GM19035 (cell line): Measurements from ENCODE around the gene RGL4.
"Not testable (repeated sequence)": the region's sequence is repeated elsewhere in the genome, so short reads cannot be mapped to it uniquely, and the experiment has no call there.

ENCODE experiments used
- ATAC-seq: cut with Tn5 transposase; IDR thresholded peaks from one replicate; pipeline ENCODE4 v1.9.1; 2021; ENCODE audit not compliant: unreplicated experiment

The RGL4 gene

DNA sequence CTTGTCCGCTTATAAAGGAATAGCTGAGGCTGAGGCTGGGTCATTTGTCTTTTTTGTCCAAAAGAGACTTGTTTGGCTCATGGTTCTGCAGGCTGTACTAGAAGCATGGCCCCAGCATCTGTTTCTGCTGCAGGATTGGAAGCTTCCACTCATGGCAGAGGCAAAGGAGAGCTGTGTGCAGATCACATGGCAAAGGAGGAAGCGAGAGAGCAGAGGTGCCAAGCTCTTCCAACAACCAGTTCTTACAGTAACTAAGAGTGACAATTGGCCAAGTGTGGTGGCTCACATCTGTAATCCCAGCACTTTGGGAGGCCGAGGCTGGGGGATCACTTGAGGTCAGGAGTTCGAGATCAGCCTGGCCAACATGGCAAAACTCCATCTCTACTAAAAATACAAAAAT is 37.3 kb downstream of the RGL4 start:
- not testable (repeated sequence) for ATAC-seq

DNA sequence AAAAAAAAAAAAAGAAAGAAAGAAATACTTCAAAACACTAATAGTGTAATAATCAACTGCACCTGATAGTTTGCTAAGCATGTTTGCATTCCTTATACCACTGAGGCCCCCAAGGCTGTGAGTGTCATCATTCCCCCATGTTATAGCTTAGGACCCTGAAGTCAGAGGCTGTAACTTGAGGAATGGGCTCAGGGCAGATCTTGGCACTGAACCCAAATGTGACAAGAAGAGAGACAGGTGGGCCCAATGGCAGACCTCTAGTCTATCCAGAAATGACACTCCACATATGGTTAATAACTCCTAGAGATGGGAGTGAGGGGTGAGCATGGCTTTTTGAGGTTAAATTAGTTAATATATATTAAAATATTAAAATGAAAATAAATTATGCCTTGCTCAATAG is 46.9 kb downstream of the RGL4 start:
- no peak for ATAC-seq

DNA sequence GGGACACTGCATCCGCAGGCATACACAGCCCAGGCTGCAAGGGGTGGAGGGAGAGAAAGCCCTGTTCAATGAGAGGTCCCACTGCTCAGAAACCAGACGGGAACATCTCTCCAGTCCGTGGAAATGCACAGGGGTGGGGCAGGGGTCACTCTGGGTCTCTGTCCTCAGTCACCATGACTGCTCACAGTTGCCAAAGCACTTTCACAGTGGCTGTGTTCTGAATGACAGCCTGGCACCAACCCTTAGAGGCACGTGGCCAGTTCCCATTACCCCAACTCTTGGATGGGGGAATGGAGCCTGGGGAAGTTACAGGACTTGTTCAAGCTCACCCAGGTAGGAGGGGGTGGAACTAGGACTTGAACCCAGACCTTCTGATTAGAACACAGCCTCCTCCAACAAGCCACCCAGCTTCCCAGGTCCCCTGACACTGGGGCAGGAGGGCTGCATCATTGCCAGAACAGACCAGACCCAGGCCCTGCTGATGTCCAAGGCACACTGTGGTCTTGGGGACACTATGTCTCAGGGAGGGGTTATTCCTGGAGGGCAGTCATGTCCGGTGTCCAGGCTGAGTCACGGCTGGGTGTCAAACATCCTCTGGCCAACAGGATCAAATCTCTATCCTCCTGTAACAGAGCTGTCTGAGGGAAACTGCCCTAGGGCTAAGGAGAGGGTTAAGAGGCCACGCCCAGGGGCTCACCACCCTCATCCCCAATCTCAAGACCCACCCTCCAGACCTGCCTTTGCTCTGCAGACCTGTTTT is 51.9 kb downstream of the RGL4 start:
- ATAC-seq: no peak

DNA sequence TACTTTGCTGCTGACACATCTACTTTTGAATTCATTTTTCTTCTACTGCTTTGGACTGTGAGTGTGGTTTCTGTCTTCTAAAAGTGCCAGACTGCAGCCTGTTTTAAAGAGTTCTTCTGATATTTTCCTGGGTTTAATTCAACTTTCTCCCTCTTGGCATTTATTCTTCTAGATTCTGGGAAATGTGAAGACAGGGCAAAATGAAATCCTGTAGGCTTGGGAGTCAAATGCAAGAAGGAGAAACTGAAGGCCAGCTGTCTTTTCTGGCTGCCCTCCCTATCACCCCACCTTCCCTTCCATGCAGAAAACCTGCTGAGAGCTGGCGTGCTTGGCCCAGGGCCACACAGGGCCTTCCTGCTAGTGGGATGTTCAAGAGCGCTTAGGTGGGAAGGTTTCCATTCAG is 52.5 kb downstream of the RGL4 start:
- ATAC-seq: no peak

DNA sequence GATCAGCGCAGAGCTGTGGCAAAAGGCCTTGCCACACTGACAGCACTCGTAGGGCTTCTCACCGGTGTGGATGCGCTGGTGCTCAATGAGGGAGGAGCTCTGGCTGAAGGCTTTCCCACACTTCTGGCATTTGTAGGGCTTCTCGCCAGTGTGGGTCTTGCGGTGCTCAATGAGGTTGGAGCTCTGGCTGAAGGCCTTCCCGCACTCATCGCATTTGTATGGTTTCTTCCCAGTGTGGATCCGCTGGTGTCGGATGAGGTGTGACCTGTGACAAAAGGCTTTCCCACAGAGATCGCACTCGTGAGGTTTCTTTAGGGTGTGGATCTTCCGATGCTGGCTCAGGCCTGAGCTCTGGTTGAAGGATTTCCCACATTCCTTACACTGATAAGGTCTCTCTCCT is 53.2 kb downstream of the RGL4 start:
- no peak for ATAC-seq

DNA sequence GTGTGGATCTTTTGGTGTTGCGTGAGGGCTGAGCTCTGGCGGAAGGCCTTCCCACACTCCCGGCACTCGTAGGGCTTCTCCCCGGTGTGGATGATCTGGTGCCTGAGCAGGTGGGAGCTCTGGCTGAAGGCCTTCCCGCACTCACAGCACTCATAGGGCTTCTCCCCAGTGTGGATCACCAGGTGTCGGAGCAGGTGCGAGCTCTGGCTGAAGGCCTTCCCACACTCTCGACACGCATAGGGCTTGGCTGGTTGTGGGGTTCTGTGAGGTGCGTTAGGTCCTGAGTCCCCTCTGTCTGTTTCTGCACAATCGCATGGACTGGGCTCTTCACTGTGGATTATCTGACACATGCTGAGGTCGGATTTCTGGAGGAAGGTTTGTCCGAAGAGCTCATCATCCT is 53.7 kb downstream of the RGL4 start:
- no peak for ATAC-seq

DNA sequence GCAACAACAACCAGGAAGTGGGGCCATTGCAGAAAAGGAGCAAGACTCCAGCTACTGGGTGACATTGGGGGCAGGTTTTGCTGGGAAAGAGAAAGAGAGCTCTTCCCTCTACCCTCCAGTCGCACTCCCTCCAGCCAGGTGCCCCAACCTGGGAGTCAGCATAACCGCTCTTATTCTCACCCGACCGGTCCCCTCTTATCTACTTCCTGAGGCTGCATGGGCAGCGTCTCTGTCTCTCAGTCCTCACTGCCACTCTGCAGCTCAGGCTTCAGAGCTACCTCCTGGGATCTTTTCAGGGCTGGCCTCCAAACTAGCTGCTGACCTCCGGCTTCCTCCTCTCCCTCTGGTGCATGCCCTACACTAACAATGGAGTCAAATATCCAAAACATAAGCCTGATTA is 55.0 kb downstream of the RGL4 start:
- ATAC-seq: no peak
